T1000 (cell line): Measurements from ENCODE around the gene ATG12.
"Not testable (repeated sequence)": the region's sequence is repeated elsewhere in the genome, so short reads cannot be mapped to it uniquely, and the experiment has no call there.

ENCODE experiments used
- DNase-seq: peaks from one replicate; lab custom pipeline; 2025; ENCODE audit warnings: mixed read lengths; lab: John Stamatoyannopoulos, UW

ATG12 gene

DNA sequence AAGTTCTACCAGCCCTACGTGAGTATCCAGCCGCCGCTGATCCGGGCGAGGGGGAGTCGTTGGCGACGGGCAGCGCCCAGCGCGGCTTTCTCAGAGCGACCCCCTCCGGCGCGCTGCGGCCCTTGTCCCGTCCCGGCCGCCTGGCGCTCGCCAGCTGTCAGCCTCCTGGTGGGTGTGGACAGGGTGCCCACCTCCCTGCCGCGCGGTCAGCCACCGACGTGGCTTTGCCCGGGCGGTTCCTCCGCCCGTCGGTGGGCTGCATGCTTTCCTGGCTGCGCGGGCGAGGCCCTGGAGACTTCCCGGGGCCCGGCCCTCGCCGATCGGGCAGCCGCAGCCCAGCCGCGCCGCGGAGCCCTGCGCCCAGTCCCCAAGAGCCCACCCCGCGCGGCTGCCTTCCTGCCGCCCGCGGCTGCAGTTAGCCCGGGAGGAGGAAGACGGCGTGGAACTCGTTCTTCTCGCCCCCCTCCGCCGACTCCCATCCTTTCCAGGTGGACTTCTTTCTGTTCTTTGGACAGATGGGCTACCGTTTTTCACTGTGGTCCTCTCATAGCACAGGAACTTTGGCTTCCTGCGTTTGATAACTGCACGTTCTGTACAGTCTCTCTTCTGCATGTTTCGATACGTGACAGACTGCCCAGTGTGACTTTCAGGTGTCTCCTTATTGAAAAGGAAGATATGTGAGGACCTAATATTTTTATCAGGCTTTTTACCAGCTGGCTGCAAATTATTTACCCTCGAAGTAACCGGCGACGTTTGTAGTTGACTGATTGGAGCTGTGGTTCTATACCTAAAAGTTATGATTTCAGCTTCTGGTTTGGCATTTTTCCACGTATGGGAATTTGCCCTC, 947 bp upstream of the ATG12 start:
- DNase-seq: no peak

DNA sequence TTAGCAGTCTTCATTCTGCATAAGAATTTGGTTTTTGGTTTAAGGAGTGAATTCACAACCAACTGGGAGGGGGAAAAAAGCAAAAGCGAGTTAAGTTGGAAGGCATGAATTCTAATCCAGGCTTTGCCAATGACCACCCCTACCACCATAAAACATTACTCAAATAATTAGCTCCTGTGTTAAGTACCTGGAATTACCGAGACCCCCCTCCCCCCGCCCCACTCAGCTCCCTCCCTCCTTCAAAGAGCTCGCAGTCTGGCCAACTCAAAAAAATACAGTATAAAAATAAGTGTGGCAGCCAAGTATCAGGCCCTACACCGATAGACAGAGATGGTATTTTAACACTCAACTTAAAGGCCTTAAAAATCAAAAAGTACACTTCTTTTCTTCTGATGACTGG, 492 bp downstream of the ATG12 start:
- no peak for DNase-seq

DNA sequence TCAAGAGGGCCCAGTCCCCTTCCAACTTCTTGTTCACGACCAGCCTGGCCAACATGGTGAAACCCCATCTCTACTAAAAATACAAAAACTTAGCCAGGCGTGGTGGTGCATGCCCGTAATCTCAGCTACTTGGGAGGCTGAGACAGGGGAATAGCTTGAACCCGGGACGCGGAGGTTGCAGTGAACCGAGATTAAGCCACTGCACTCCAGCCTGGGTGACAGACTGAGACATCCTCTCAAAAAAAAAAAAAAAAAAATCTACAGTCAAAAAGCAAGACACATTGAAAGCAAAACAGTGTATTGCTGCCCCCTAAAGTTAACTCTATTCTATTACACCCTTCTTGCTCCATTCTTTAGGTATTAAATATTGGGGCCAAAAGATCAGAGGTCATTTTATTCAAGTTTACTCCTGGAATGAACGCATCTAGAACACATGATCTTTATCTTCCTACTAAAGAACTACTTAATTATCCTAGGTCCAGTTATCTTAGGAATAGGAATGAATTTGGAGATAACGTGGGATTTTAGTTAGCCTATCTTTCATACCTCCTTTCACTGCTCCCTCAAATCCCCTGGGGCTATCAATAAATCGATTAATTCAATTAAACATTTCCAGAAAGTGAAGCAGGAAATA, 2.4 kb downstream of the ATG12 start:
- no peak for DNase-seq

DNA sequence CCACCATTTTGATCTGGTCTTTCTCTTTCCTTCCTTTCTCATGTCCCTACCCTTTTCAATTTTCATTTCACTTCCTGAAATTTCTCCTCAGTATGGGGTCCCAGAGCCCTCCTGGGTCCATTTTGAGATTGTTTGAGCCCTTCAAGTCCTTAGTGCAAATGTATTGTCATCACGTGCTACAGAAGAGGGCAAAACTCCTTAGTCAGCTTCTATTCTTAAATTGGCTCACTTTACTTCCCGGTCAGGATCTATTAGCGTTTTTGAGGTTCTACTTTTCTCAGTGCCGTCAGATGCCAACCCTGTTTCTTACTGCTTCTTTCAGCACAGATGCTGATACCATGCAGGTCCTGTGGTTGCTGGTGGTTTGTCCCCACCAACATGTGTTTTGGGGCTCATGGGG, 5.9 kb downstream of the ATG12 start:
- DNase-seq: no peak

DNA sequence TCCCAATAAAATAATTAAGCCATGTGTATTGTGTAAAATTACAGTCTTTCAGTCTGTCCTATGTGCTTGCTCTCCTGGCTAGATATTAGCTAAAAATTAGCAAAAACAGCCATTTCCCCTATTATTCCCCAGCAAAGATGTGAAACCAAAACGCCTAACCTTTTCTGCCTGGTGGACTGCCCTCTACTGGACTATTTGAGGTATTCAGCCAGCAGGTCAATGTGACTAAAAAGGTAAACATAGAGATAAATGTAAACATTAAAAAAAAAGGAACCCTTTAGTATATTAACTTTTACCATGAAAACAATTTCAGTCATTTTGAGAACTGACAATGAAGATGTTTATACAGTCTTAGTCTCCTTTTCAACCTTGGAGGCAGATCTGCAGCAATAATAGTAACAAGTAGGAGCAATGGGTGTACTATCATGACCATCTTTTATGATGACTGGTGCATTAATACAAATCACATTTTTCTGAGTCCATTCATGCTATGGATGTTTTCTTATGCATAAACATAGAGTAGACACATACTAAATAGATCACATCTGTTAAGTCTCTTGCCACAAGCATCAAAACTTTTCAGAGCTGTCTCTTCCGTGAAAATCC, 10.1 kb downstream of the ATG12 start:
- no peak for DNase-seq

DNA sequence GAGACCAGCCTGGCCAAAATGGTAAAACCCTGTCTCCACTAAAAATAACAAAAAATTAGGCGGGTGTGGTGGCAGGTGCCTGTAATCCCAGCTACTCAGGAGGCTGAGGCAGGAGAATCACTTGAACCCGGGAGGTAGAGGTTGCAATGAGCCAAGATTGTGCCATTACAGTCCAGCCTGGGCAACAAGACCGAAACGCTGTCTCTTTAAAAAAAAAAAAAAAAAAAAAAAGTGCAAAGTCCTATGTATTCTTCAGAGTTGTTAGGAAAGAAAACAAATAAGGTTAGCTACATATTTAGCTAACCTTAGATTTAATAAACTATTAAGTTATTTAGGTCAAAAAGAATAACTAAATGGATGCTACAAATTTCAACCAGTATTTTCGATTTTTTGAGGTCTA, 11.5 kb downstream of the ATG12 start:
- DNase-seq: no peak

DNA sequence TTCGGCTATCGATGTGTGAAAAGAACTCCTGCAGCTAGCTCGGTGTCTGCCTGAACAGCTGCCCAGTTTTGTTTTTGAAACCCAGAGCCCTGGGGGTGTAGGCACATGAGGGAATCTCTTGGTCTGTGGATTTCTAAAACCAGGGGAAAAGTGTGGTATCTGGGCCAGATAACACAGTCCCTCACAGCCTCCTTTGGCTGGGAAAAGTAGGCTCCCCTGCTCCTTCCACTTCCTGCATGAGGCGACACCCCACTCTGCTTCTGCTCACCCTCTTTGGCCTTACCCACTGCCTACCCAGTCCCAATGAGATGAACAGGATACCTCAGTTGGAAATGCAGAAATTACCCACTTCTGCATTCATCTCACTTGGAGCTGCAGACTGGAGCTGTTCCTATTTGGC, 15.4 kb downstream of the ATG12 start:
- no peak for DNase-seq

DNA sequence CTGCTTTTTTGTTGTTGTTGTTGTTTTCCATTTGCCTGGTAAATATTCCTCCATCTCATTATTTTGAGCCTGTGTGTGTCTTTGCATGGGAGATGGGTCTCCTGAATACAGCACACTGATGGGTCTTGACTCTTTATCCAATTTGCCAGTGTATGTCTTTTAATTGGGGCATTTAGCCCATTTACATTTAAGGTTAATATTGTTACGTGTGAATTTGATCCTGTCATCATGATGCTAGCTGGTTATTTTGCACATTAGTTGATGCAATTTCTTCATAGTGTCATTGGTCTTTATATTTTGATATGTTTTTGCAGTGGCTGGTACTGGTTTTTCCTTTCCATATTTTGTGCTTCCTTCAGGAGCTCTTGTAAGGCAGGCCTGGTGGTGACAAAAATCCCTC, 16.4 kb downstream of the ATG12 start:
- DNase-seq: not testable (repeated sequence)

DNA sequence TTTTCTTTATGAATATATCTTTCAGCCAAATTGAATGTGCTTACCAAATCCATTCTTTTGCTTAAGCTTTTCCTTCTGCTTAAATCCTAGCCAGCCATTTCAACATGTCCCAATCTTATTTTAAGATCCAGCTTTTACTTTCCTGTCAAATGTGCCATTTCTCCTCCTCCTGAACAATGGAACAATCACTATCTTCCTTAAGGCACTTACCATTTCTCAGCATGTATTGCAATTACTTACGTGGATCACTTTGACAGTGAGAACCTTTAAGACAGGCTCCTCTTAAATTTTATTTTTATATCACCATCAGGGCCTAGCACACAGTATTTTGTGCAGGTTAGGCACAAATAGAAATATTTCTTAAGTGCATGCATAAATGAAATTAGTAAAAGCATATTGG, 20.5 kb downstream of the ATG12 start:
- no peak for DNase-seq

DNA sequence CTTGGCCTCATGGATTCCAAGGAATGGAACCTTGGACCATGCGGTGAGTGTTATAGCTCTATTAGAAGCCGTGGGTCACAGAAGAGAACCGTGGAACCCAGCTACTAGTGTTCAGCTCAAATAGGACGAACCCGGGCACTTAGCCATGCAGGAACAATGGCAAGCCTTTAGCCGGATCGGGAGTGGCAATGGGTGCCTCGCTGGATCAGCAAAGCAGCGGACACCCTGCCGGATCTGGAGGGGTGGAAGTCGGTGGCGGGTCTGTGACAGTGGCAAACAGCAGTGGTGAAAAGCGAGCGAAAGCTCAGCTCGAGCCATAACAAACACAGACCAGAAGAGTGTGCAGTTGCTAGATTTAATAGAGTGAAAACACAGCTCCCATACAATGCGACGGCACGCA, 22.5 kb downstream of the ATG12 start:
- no peak for DNase-seq

DNA sequence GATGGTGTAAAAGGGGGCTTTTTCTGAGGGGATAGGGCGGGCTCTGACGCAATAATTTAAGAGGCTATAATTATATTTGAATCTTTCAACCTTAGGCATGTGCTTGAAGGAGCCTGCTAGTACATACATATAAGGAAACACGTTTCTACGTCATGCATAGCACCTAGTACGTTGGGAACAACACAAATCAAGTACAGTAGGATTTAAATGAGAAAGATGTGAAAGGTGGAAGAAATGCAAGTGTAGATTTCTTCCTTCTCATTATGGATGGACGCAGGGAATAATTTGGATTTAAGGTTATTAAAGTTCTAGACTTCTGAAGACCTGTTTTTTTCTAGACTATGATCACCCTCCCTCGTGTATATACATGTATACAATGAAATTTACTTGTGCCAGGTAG, 24.0 kb downstream of the ATG12 start:
- DNase-seq: no peak

DNA sequence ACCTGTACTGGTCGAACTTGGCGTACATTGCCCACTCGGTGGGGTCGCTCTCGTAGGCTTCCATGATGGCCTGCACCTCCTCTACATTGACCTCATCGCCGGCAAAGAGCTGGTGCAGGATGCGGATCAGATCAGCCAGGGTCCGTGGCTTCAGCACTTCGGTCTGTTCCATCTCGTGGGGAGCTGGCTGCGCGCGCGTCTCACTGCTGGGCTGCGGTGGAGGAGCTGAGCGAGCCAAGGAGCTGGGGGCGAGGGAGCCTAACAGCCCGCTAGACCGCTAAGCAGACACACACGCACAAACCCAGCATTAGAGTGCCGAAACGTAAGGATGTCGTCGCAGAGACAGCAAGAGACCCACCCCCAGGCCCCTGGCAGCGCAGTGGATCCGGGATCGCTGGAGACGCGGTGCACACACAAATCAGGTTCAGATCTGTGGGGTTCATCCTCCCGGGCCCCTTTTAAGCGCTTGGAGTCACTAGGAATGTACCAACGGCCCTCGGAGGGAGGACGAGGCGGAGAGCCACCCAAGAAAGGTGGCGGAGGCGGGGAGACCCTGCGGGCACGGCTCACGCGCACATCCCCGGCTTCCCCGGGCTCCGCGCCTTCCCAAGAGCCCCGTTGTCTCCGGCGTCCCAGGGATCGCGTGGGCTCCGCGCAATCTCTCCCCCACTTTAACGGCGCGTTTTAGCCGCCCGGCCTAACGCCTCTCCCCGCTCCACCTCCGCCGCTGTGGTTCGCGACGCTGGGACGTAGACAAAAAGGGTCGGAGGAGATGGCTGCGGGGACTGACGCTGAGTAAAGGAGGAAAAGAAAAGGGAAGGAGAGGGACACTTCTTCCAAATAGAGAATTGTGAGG, 24.9 kb downstream of the ATG12 start, which contains the start of gene CDO1:
CDO1 (minus strand) TSS at position 434 of the 856 bp plus-strand sequence; CDS start at position 172, 262 bp downstream.
- peak; percentile 44 for DNase-seq

DNA sequence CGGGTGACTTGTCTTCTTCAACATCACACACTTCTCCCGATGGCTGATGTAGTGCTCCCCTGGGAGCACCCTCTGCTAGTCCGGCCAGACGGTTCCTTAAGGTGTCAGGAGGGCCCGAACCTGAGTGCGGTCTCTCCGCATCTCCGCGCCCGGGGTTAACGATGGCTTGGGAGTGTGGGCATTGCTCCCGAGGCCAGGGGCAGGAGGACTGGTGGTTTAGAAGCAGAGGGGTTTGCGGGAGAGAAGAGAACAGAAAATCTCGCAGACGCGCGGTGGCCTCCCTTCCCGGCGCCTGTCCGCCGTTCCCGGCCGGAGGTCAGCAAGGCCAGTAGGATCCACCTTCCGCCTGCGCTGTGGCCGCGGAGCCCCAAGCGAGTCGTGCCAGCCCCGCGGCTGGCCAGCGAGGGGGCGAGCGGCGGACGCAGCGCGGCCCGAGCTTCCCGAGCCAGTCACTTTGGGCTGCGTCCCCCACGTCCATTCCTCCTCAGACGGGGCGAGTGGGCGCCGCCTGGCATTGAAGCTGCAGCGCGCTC, 25.6 kb downstream of the ATG12 start:
- DNase-seq: no peak

DNA sequence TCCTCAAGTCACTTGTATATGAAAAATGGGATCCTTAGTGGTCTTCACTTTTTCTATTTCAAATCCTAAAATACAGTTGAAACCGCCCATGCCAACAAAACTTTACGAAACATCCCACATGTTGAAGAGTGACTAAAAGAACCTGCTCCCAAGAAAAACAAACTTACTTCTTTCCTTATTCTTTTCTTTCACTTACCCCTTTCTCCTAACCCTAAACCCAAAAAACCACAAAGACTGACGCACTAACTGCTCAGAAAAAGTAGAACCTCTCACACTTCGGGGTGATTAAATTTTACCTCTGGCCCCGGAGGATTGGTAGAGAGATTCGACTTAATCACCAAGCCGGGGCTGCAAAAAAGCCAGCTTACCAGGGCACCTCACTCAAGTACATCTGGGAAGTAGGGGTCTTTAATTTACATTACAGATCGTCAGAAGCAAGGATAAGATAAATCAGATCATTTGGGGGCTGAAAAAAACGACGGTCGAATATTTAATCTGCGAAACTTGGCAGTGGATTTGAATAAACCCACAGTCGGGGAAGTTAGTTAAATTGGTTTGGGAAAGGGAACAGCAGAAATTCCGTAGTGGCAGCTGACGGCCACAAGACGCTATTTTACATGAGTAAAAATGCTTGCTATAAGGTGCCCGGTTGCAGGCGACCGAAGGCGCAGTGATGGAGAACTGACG, 26.2 kb downstream of the ATG12 start:
- no peak for DNase-seq

DNA sequence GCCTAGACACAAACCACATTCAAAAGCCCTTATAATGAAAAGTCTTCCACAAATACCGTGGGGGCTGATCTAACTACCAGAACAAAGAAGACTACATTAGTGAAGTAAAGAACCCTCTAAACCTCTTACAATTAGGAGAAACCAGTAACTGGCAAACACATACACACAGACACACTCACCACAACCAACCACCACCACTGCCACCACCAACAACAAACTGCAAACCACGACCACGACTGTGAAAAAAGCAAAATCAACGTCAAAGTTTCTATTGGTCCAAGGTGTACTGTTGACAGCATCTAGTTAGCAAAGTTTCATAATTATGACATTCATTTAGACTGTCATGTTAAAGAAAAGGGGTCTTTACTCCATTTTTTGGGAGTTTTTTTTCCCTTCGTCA, 27.6 kb downstream of the ATG12 start:
- DNase-seq: no peak

DNA sequence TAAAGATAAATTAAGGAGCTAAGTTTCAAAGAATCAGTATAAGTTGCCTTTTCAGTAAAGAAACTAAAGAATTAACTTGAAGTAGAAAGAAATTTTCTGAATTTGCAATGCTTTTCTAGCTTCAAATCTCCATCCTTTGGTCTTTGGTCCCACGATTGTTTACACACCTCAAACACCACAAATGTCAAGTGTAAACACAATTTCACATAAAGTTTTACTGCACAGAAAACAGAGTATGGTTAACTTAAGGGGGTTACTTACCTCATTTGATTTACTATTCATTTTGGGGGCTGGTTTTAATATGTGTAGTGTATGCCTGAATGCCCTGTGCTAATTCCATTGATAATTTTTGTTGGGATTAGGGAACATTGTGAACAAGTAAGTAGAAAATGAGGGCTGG, 29.0 kb downstream of the ATG12 start:
- DNase-seq: no peak

DNA sequence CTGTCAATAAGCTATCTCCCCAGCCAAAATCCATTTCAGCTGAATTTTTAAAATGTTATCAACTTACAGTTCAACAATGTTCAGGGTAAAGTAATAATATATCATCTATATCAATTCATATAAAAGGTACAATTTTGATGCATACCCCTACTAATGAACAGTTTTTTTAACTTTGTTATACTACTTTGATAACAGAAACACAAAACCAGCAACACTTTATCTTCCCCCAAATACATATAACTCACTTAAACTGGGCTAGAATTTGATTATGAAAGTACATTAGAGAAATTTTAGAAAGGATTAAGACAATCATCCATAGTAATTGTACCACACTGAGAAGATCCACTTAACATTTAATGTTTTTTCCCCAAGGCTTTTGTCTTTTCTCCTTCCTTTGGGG, 30.0 kb downstream of the ATG12 start:
- DNase-seq: no peak

DNA sequence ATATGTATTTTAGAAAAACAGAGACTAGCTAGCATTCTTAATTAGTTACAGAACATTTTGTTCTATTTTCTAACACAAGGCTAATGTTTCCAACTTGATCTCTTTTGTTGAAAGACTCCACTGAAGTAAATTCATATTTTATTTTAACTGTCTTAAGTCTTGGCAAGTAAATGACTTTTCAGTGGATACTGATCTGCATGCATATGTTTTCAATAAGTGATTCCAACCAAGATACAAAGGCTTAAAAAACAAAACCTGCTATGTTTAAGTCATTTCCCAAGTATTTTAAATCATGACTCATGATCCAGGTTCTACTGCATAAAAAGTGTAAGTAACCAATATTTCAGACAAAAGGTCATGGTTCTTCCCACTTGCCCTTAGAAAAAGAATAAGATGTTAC, 30.6 kb downstream of the ATG12 start:
- no peak for DNase-seq

DNA sequence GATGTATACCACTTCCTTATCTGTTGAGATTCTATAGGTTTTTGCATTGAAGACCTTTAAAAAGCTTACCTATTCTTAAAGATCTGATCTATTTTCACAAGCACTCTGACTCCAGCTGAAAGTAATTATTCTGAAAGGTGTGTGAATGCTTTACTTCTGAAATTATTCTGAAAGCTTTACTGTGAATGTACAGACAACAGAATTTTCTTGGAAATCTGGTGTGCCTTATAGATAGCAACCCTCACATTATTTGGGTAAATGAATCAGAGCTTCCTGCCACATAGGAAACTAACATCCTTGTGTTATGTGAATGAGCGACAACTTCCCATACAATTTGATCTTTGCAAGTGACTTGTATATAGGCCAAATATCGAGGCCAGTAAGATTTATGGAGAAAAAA, 31.4 kb downstream of the ATG12 start:
- no peak for DNase-seq

DNA sequence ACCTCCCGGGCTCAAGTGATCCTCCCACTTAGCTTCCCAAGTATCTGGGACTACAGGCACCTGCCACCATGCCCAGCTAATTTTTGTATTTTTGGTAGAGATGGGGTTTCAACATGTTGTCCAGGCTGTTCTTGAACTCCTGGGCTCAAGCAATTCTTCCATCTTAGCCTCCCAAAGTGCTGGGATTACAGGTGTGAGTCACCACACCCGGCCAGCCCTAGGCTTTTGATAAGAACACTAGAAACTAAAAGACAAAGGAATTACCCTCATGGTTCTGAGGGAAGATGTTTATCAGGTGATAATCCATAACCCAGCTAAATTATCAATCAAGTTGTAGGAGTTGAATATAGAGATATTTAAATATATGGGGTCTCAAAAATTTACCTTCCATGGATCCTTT, 33.3 kb downstream of the ATG12 start:
- DNase-seq: not testable (repeated sequence)

DNA sequence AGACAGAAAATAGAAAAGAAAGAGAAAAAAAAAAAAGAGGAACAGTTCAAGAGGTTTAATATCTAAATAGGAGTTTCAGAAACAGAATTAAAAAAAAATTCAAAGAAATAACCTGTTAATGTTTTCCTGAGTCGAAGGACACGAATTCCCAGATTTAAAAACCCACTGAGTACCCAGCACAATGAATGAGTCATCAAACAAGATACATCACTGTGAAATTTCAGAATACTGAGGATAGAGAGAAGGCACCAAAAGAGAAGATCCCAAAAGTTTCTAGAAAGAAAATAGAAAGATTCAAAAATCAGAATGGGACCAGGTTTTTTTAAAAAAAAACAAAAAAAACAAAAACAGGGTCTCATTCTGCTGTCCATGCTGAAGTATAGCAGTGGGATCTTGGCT, 33.7 kb downstream of the ATG12 start:
- DNase-seq: no peak
